DND-41 (cell line): ENCODE measurements around the gene SLC48A1.

Experiments
- ATAC-seq: fragments of 200-7000 bp; cut with Tn5 transposase; 3 replicates; pipeline ENCODE4 v1.9.1; 2021; ENCODE audit warnings: low read depth; ENCODE audit not compliant: insufficient read depth
- DNase-seq: peaks from one replicate; pipeline ENCODE4 v3.0.0-alpha.2; 2020
- H2AFZ ChIP-seq: 2 replicates; pipeline ENCODE4 v1.6.0; 2012; ENCODE audit warnings: low read depth, low read length
- H3K27ac ChIP-seq: 2 replicates; pipeline ENCODE4 v1.5.1; 2012; ENCODE audit warnings: low read length, inconsistent platforms
- H3K27me3 ChIP-seq: fragments of 200-600 bp; sonication (generic); 2 replicates; pipeline ENCODE4 v1.6.0; 2012; ENCODE audit warnings: low read length, mild to moderate bottlenecking, inconsistent platforms; ENCODE audit not compliant: insufficient read depth, poor library complexity
- H3K36me3 ChIP-seq: 2 replicates; pipeline ENCODE4 v1.5.1; 2012; ENCODE audit warnings: low read length, inconsistent platforms; ENCODE audit not compliant: insufficient read depth
- H3K4me1 ChIP-seq: 2 replicates; pipeline ENCODE4 v1.5.1; 2012; ENCODE audit warnings: mild to moderate bottlenecking, low read length; ENCODE audit not compliant: insufficient read depth
- H3K4me2 ChIP-seq: 2 replicates; pipeline ENCODE4 v1.6.0; 2012; ENCODE audit warnings: mild to moderate bottlenecking, moderate library complexity, low read length, inconsistent platforms; ENCODE audit not compliant: insufficient read depth
- H3K4me3 ChIP-seq, 2 experiments: fragments of 200-600 bp in 1 of 2; shearing (Covaris generic) in 1 of 2; 2 replicates each; pipeline ENCODE4 v1.5.1; 2012 to 2016; ENCODE audit warnings: inconsistent platforms in 2 of 2, low read length in 2 of 2, mild to moderate bottlenecking in 2 of 2, low read depth in 1 of 2, moderate library complexity in 1 of 2
- H3K79me2 ChIP-seq: 2 replicates; pipeline ENCODE4 v1.6.0; 2012; ENCODE audit warnings: low read length, inconsistent platforms; ENCODE audit not compliant: insufficient read depth
- H3K9ac ChIP-seq: 2 replicates; pipeline ENCODE4 v1.6.0; 2012; ENCODE audit warnings: low read depth, mild to moderate bottlenecking, inconsistent platforms, low read length, moderate library complexity
- H3K9me3 ChIP-seq: 2 replicates; pipeline ENCODE4 v1.5.1; 2012; ENCODE audit warnings: low read length, moderate library complexity, mild to moderate bottlenecking, inconsistent platforms; ENCODE audit not compliant: insufficient read depth, severe bottlenecking
- H4K20me1 ChIP-seq: 2 replicates; pipeline ENCODE4 v1.6.0; 2012; ENCODE audit warnings: low read length; ENCODE audit not compliant: insufficient read depth
- EZH2 ChIP-seq: IDR thresholded peaks from 3 replicates; pipeline ENCODE4 v1.6.1; 2012; ENCODE audit warnings: borderline replicate concordance, low read depth, mild to moderate bottlenecking, moderate library complexity, low read length, inconsistent platforms; ENCODE audit not compliant: severe bottlenecking
- TF ChIP-seq, protein P1 (sequence below): IDR thresholded peaks from 2 replicates; pipeline ENCODE4 v1.5.1; 2012; ENCODE audit warnings: borderline replicate concordance, low read length, moderate library complexity, mild to moderate bottlenecking; ENCODE audit not compliant: poor library complexity, severe bottlenecking; ENCODE audit errors: extremely low read depth

Gene SLC48A1

DNA sequence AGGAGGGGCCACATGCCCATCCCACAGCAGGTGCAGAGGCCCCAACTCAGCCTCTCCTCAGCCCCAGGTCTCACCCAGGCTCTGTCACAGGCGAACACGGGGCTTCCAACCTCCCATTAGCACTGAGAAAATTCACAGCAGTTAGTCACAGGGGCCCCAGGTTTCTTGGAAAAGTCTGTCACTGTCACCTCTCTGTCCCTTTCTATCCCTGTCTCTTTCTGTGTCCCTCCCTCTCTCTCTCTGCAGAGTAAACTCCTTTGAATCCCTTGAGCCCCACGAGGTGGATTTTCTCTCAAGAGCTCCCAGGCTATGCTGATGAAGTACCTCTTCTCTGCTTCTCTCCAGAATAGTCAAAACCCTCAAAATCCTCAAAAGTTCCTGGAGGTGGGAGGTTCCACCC, 33.7 kb upstream of the SLC48A1 start:
- no peak overlapping the region for H3K4me2 ChIP-seq
- no peaks in the 10 kb centered on the region for H3K79me2 ChIP-seq
- H3K27ac ChIP-seq: no peak overlapping the region
- peaks cover 19% of the 10 kb centered on the region for H3K4me1 ChIP-seq
- H2AFZ ChIP-seq: no peak overlapping the region
- no peak for DNase-seq
- no peaks in the 10 kb centered on the region for H3K36me3 ChIP-seq
- no peak for TF ChIP-seq EZH2
- TF ChIP-seq, protein P1, sequence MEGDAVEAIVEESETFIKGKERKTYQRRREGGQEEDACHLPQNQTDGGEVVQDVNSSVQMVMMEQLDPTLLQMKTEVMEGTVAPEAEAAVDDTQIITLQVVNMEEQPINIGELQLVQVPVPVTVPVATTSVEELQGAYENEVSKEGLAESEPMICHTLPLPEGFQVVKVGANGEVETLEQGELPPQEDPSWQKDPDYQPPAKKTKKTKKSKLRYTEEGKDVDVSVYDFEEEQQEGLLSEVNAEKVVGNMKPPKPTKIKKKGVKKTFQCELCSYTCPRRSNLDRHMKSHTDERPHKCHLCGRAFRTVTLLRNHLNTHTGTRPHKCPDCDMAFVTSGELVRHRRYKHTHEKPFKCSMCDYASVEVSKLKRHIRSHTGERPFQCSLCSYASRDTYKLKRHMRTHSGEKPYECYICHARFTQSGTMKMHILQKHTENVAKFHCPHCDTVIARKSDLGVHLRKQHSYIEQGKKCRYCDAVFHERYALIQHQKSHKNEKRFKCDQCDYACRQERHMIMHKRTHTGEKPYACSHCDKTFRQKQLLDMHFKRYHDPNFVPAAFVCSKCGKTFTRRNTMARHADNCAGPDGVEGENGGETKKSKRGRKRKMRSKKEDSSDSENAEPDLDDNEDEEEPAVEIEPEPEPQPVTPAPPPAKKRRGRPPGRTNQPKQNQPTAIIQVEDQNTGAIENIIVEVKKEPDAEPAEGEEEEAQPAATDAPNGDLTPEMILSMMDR: no peak
- peaks cover 19% of the 10 kb centered on the region; the same call in 1 of the 2 replicates for H4K20me1 ChIP-seq
- ATAC-seq: no peak
- no peaks in the 10 kb centered on the region for H3K9me3 ChIP-seq
- peaks cover 4% of the 10 kb centered on the region for H3K27me3 ChIP-seq
- no peak overlapping the region for H3K4me3 ChIP-seq
- H3K9ac ChIP-seq: no peak overlapping the region

DNA sequence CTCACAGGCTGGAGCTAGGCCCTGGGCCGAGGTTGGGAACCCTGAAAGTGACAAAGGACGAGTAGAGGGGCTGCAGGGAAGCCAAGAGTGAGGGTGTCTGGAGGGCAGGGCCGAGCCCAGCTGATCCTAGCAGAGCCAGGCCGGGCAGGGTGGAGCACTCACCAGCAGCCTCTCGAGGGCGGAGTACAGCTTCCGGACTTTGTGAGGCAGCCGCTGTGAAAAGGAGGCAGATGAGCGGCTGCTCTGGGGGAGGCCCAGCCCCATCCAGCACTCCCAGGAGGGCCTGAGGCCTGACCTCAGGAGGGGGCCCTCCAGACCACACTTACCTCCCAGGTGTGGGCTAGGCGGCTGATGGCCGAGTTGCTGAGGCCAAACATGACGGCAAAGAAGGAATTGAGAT, 33.1 kb upstream of the SLC48A1 start:
- H3K9me3 ChIP-seq: no peaks in the 10 kb centered on the region
- no peak for DNase-seq
- H3K9ac ChIP-seq: no peak overlapping the region
- peaks cover 19% of the 10 kb centered on the region for H3K4me1 ChIP-seq
- H3K36me3 ChIP-seq: no peaks in the 10 kb centered on the region
- H3K79me2 ChIP-seq: no peaks in the 10 kb centered on the region
- no peak overlapping the region for H3K27ac ChIP-seq
- no peak for TF ChIP-seq EZH2
- TF ChIP-seq, protein P1: no peak
- ATAC-seq: no peak
- H4K20me1 ChIP-seq: peaks cover 19% of the 10 kb centered on the region; the same call in 1 of the 2 replicates
- H2AFZ ChIP-seq: no peak overlapping the region
- no peak overlapping the region for H3K4me3 ChIP-seq
- H3K27me3 ChIP-seq: peaks cover 6% of the 10 kb centered on the region
- H3K4me2 ChIP-seq: no peak overlapping the region

DNA sequence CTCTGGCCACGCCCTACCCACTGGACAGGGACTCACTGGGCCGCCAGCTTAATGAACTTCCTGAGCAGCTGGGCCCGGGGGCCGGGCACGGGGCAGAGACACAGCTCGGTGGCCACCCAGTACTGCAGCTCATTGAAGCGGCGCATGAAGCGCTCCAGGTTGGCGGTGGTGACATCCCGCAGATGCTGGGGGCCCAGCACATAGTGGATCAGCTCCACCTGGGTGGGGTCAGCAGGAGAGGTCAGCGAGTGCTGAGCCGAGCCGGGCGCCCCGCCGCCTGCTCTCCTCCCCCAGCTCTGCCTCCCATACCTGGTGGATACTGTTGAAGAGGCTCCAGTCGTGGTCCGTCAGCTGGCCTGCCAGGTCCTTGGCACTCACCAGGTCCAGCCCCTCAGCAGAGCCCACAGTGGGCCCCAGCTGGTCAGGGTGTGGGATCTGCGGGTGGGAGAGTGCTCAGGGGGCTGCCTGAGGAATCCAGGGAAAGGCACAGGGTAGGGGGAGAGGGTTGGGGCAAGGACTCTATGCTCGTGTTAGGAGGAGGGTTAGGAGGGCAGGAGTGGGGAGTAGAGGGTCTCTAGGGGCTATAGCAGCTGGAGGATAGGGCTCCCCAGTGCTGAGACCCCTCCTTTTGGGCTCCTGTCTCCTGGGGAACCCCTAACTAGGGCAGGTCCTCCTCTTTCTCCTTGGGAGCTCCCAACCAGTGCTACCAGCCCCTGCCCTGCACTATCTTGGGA, 32.3 kb upstream of the SLC48A1 start:
- no peak for DNase-seq
- TF ChIP-seq, protein P1: no peak
- TF ChIP-seq EZH2: no peak
- Histone ChIP-seq H4K20me1 (peaks cover 19% of the 10 kb centered on the region; the same call in 1 of the 2 replicates), H3K4me1 (peaks cover 19% of the 10 kb centered on the region), H3K79me2 (no peaks in the 10 kb centered on the region), H3K36me3 (no peaks in the 10 kb centered on the region), H3K27me3 (peaks cover 7% of the 10 kb centered on the region), H2AFZ (no peak overlapping the region), H3K9me3 (no peaks in the 10 kb centered on the region), H3K27ac (no peak overlapping the region), H3K4me3 (no peak overlapping the region), H3K4me2 (no peak overlapping the region), H3K9ac (no peak overlapping the region)
- no peak for ATAC-seq

DNA sequence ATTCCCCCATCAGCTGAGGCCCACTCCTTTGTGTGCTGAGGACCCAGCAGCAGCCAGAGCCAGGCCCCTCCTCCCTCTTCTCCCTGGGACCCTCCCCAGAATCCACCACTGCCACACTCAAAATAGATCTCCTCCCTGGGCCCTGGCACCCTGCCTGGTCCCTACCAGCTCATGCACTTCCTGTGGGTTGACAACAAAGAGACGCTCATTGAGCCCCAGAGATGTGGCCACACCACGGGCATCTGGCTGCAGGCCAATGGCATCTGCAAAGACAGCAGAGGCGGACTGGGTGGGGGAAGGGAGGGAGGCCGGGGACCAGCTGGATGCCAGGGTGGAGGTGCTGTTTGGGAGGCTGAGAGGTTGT, 31.7 kb upstream of the SLC48A1 start:
- peak; percentile 89 for ATAC-seq
- Histone ChIP-seq H4K20me1 (peaks cover 19% of the 10 kb centered on the region; the same call in 1 of the 2 replicates), H3K27ac (no peak overlapping the region), H3K9me3 (no peaks in the 10 kb centered on the region), H2AFZ (no peak overlapping the region), H3K4me2 (peak overlapping the region; percentile 26; the same call in 1 of the 2 replicates), H3K79me2 (no peaks in the 10 kb centered on the region), H3K36me3 (no peaks in the 10 kb centered on the region), H3K9ac (no peak overlapping the region), H3K27me3 (peaks cover 7% of the 10 kb centered on the region), H3K4me1 (peaks cover 19% of the 10 kb centered on the region), H3K4me3 (no peak overlapping the region)
- TF ChIP-seq, protein P1: no peak
- no peak for TF ChIP-seq EZH2
- DNase-seq: peak; percentile 93
